Measurements from ENCODE around the gene GNG12.

- TF ChIP-seq POLR2A (IDR thresholded peaks at IDR 0.05; ENCODE audit: low read depth, low read length) (no peak), POU2F2 (IDR thresholded peaks at IDR 0.05; ENCODE audit: low read depth, low read length) (no peak), POLR2AphosphoS5 (IDR thresholded peaks at IDR 0.05; ENCODE audit: low read depth, low read length) (no peak)
These were observed 84.6 kb downstream of the GNG12 start for GRCh38 chr1:67748630-67749029.

Data from GM12891 (cell line).